Parathyroid adenoma (tissue), 2 donors: ENCODE measurements around the gene NFE2L3.

Source experiments
- H2AFZ ChIP-seq: fragments of 300-600 bp; sonication (generic); one replicate; pipeline ENCODE4 v1.7.0; 2017; ENCODE audit warnings: antibody characterized with exemption, mild to moderate bottlenecking
- H3K27ac ChIP-seq: fragments of 300-600 bp; sonication (generic); one replicate; pipeline ENCODE4 v1.7.0; 2017
- H3K27me3 ChIP-seq: fragments of 300-600 bp; sonication (generic); one replicate; pipeline ENCODE4 v1.7.0; 2017; ENCODE audit warnings: low read length; ENCODE audit not compliant: control insufficient read depth, insufficient read depth
- H3K36me3 ChIP-seq: fragments of 300-600 bp; sonication (generic); one replicate; pipeline ENCODE4 v1.7.0; 2017; ENCODE audit warnings: low read length; ENCODE audit not compliant: control insufficient read depth, insufficient read depth
- H3K4me1 ChIP-seq: fragments of 300-600 bp; sonication (generic); one replicate; pipeline ENCODE4 v1.7.0; 2017; ENCODE audit warnings: control low read depth
- H3K4me2 ChIP-seq: fragments of 300-600 bp; sonication (generic); one replicate; pipeline ENCODE4 v1.7.0; 2017; ENCODE audit warnings: low read length
- H3K4me3 ChIP-seq: fragments of 300-600 bp; sonication (generic); one replicate; pipeline ENCODE4 v1.7.0; 2017; ENCODE audit warnings: low read depth, low read length
- H3K79me2 ChIP-seq: fragments of 300-600 bp; sonication (generic); one replicate; pipeline ENCODE4 v1.7.0; 2017; ENCODE audit warnings: control low read depth
- H3K9ac ChIP-seq: fragments of 300-600 bp; sonication (generic); one replicate; pipeline ENCODE4 v1.7.0; 2017; ENCODE audit warnings: mild to moderate bottlenecking
- H3K9me3 ChIP-seq: fragments of 300-600 bp; sonication (generic); one replicate; pipeline ENCODE4 v1.7.0; 2017; ENCODE audit warnings: low read length; ENCODE audit not compliant: control insufficient read depth
- TF ChIP-seq, protein P1 (sequence below): fragments of 300-600 bp; sonication (generic); IDR thresholded peaks from one replicate; pipeline ENCODE4 v1.7.0; 2017; ENCODE audit warnings: antibody characterized with exemption, mild to moderate bottlenecking
- donor health status: primary hyperparathyroidism.

Gene NFE2L3

DNA sequence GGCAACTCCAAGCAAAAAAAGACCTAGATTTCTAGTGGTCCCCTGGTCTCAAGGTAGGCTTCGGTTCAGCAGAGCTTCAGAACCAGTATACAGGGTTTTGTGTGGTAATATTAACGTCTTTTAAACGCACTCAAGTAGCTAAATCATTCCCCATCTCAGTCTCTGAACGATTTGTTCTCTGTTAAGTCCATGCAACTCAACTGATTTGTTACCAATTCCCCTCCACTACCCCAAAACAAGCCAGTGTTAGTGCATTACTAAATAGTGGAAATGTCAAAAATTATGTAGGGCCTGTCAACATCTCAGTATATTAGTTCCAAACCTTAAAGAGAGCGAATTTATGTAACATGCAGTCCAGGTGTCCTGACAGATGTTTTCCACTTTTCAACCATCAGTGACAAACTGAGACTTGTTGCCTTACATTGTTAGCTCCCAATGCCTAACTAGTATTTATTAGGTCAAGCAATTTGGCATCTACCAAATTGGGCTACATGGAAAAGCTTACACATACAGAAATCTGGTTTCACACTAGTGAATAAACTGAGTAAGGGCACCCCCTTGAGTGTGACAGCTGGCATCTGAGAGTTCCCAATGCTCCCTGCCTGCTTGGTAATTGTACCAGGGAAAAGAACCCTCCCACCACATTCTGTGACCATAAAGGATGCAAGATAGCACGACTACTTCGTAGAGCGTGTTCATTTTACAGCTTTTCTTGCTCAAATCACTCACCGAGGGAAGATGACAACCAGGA is 36.4 kb downstream of the NFE2L3 start:
- Histone ChIP-seq H3K4me3 (no peak overlapping the region), H3K79me2 (no peaks in the 10 kb centered on the region), H3K4me1 (peaks cover 19% of the 10 kb centered on the region), H3K9ac (no peak overlapping the region), H3K4me2 (no peak overlapping the region), H3K27me3 (no peaks in the 10 kb centered on the region), H3K9me3 (no peaks in the 10 kb centered on the region), H2AFZ (no peak overlapping the region), H3K27ac (peak overlapping the region; percentile 2), H3K36me3 (peaks cover 5% of the 10 kb centered on the region)
- TF ChIP-seq, protein P1, sequence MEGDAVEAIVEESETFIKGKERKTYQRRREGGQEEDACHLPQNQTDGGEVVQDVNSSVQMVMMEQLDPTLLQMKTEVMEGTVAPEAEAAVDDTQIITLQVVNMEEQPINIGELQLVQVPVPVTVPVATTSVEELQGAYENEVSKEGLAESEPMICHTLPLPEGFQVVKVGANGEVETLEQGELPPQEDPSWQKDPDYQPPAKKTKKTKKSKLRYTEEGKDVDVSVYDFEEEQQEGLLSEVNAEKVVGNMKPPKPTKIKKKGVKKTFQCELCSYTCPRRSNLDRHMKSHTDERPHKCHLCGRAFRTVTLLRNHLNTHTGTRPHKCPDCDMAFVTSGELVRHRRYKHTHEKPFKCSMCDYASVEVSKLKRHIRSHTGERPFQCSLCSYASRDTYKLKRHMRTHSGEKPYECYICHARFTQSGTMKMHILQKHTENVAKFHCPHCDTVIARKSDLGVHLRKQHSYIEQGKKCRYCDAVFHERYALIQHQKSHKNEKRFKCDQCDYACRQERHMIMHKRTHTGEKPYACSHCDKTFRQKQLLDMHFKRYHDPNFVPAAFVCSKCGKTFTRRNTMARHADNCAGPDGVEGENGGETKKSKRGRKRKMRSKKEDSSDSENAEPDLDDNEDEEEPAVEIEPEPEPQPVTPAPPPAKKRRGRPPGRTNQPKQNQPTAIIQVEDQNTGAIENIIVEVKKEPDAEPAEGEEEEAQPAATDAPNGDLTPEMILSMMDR, result no peak

DNA sequence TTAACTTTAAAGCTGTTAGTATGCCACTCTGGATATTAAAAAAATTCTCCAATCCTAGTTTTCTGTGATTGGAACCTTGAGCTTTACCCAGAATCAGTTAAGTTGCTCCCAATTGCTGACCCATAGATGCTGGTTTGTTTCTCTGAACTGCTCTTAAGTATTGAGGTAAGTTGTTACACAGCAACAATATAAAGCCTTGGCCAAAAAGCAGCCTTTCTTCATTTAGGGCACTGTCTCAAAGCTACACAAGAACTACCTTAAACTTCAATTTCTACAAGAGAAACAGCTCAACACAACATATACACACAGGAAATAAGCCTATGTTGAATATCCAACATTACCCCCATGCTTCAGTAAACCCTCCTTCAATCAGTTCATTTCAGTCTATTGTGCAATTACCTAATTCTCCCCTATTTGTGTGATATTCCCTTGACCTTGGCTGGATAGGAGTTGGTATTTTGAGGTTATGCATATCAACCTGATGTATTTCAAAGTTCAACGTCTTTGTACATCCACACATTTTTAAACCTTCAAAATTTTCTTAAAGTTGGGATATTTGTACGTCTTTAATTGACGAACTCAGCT is 37.1 kb downstream of the NFE2L3 start:
- TF ChIP-seq, protein P1, result no peak
- no peaks in the 10 kb centered on the region for H3K27me3 ChIP-seq
- peaks cover 23% of the 10 kb centered on the region for H3K4me1 ChIP-seq
- H3K36me3 ChIP-seq, result peaks cover 5% of the 10 kb centered on the region
- H3K27ac ChIP-seq, result no peak overlapping the region
- no peak overlapping the region for H3K4me3 ChIP-seq
- no peak overlapping the region for H3K4me2 ChIP-seq
- peaks cover 6% of the 10 kb centered on the region for H3K79me2 ChIP-seq
- H2AFZ ChIP-seq, result no peak overlapping the region
- H3K9ac ChIP-seq, result no peak overlapping the region
- no peaks in the 10 kb centered on the region for H3K9me3 ChIP-seq

GRCh38 chr7:26189697-26190096 is 37.7 kb downstream of the NFE2L3 start:
- Histone ChIP-seq H3K27me3 (no peaks in the 10 kb centered on the region), H2AFZ (no peak overlapping the region), H3K4me3 (no peak overlapping the region), H3K9me3 (no peaks in the 10 kb centered on the region), H3K4me2 (no peak overlapping the region), H3K36me3 (peaks cover 5% of the 10 kb centered on the region), H3K9ac (no peak overlapping the region), H3K79me2 (peaks cover 12% of the 10 kb centered on the region), H3K4me1 (peaks cover 26% of the 10 kb centered on the region), H3K27ac (no peak overlapping the region)
- TF ChIP-seq, protein P1, result no peak

- no peaks in the 10 kb centered on the region for H3K9me3 ChIP-seq
- H3K4me1 ChIP-seq, result peaks cover 26% of the 10 kb centered on the region
- H3K4me3 ChIP-seq, result no peak overlapping the region
- no peak overlapping the region for H3K4me2 ChIP-seq
- H3K9ac ChIP-seq, result no peak overlapping the region
- H3K79me2 ChIP-seq, result peaks cover 13% of the 10 kb centered on the region
- no peak overlapping the region for H3K27ac ChIP-seq
- peaks cover 5% of the 10 kb centered on the region for H3K36me3 ChIP-seq
- no peak overlapping the region for H2AFZ ChIP-seq
- TF ChIP-seq, protein P1, result no peak
- no peaks in the 10 kb centered on the region for H3K27me3 ChIP-seq
Observed at GRCh38 chr7:26190417-26190869, 38.4 kb downstream of the NFE2L3 start.
